GM21619 (cell line): ENCODE results near the gene ICAM5.

Experiments used
- ATAC-seq: cut with Tn5 transposase; IDR thresholded peaks from one replicate; pipeline ENCODE4 v1.9.1; 2021; ENCODE audit not compliant: unreplicated experiment

The ICAM5 gene

DNA sequence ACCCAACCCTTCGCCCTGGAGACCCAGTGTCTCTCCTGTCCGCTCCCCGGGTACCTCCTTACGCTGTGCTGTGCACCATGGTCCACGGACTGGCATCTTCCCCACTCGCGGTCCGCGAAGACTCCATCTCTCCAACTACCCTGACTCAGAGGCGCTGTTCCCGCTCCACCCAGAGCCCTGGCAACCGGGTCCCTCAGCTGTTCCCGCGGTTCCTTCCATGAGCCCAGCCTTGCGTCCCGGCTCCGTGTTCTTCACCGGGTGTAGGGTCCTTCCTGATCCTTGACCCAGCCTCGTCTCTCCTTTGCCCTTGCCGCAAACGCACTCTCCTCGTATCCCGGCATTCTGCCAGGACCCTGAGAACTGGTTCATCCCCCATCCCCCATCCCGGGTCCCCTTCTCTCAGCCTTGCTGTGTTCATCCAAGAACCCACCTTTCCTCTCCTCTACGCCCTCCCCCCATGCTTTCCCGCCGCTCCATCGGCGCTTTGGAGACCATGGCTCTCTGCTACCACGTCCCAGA, 664 bp downstream of the ICAM5 start:
- ATAC-seq = no peak

DNA sequence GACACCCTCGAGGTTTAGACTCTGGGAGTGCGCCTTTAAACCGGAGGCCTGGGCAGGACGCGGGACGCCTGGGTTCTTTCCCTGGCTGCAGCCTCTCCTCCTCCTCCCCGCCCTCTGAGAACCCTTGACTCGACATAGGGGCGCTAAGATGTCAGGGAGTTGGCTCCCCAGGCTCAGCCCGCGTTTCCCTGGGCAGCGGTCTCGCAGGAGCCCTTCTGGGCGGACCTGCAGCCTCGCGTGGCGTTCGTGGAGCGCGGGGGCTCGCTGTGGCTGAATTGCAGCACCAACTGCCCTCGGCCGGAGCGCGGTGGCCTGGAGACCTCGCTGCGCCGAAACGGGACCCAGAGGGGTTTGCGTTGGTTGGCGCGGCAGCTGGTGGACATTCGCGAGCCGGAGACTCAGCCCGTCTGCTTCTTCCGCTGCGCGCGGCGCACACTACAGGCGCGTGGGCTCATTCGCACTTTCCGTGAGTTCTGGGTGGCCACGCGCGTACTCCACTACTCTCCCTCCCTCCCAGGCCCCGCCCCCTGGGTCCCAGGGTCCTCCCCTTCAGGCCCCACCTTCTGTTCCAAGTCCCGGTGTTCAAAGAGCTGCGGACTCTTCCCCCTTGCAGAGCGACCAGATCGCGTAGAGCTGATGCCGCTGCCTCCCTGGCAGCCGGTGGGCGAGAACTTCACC, 1.3 kb downstream of the ICAM5 start:
- no peak for ATAC-seq

GRCh38 chr19:10291554-10292205, 1.9 kb downstream of the ICAM5 start:
- no peak for ATAC-seq

DNA sequence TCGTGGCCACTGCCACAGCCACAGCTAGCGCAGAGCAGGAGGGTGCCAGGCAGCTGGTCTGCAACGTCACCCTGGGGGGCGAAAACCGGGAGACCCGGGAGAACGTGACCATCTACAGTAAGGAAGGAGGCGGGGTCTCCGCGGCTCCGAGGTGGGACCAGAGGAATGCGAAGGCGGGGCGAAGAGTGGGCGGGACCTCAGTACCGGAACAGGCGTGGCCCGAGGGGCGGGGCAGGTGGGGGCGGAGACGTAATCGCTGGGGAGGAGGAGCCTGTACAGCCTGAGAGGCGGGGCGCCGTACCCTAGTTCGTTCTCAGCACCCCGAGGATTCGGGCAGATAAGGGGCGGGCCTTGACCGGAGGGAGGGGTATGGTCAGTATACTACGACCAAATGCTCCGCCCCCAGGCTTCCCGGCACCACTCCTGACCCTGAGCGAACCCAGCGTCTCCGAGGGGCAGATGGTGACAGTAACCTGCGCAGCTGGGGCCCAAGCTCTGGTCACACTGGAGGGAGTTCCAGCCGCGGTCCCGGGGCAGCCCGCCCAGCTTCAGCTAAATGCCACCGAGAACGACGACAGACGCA, 2.5 kb downstream of the ICAM5 start:
- ATAC-seq = peak; percentile 36

GRCh38 chr19:10292789-10293636, 3.3 kb downstream of the ICAM5 start:
- ATAC-seq = no peak

DNA sequence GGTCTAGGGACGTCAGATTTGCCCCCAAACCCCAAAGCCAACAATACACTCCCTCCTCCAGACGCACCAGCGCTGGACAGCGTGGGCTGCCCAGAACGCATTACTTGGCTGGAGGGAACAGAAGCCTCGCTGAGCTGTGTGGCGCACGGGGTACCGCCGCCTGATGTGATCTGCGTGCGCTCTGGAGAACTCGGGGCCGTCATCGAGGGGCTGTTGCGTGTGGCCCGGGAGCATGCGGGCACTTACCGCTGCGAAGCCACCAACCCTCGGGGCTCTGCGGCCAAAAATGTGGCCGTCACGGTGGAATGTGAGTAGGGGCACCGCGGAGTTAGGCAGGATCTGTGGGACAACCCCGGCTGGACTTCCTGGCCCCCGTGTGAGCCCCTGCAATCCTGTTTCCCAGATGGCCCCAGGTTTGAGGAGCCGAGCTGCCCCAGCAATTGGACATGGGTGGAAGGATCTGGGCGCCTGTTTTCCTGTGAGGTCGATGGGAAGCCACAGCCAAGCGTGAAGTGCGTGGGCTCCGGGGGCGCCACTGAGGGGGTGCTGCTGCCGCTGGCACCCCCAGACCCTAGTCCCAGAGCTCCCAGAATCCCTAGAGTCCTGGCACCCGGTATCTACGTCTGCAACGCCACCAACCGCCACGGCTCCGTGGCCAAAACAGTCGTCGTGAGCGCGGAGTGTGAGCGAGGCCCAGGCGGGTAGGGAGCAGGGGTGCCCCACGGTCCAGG, 4.0 kb downstream of the ICAM5 start:
- ATAC-seq = no peak

DNA sequence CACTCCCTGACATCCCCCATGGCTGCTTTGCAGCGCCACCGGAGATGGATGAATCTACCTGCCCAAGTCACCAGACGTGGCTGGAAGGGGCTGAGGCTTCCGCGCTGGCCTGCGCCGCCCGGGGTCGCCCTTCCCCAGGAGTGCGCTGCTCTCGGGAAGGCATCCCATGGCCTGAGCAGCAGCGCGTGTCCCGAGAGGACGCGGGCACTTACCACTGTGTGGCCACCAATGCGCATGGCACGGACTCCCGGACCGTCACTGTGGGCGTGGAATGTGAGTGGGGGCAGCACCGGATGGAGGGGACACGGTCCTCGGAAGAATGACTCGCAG, 4.6 kb downstream of the ICAM5 start:
- ATAC-seq = no peak

DNA sequence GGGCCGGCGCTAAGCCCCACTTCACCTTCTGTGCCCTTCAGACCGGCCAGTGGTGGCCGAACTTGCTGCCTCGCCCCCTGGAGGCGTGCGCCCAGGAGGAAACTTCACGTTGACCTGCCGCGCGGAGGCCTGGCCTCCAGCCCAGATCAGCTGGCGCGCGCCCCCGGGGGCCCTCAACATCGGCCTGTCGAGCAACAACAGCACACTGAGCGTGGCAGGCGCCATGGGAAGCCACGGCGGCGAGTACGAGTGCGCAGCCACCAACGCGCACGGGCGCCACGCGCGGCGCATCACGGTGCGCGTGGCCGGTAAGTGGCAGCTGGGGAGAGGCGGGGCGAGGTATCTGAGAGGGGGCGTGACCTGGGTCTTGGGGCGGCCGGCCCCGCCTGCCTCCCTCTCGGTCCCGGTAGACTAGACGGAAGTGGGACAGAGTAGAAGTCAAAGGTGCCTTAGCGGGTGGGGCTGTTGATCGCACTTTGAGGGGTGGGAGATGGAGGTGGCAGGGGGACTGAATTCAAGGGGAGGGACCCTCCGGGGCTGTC, 5.6 kb downstream of the ICAM5 start:
- no peak for ATAC-seq

- ATAC-seq = no peak
These were observed 6.3 kb downstream of the ICAM5 start for GRCh38 chr19:10295847-10296591.

DNA sequence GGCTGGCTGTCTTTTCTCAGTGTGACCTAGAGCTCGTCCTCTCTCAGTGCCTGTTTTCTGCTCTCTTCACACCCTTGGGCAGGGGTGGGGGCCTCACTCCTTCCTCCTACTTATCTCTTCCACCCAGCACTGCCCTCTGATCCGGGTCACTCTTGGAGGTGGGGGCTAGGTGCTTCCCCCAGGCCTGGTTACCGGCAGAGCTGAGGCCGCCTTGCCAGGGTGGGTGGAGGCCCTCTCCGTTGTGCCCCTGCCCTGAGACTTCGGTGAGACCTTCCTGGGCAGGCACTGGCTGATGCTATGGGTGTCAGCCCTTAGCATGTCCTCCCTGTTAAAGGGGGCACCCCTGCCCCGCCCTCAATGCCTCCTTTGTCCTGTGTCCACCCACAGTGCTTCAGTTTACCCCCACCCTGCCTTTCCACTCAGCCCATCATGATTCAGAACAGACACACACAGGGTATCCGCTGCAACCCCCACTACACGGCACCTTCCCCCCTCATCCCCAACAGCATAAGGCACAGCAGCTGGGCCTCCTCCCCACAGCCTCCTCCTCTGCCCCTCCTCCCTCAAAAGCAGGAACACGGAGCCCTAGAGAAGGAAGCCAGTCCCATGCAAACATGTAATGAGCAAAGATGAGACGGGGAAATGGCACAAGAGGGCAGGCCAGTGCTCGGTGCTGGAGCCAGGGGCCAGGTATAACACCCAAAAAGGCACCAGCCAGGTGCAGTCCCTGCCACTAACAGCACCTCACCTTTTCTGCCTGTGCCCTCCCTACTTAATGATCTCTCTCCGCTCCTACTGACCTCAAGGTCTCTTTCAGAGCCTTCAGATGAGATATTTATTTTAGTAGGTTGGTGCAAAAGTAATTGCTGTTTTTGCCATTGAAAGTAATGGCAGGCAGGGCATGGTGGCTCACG, 10.1 kb downstream of the ICAM5 start:
- ATAC-seq = no peak

DNA sequence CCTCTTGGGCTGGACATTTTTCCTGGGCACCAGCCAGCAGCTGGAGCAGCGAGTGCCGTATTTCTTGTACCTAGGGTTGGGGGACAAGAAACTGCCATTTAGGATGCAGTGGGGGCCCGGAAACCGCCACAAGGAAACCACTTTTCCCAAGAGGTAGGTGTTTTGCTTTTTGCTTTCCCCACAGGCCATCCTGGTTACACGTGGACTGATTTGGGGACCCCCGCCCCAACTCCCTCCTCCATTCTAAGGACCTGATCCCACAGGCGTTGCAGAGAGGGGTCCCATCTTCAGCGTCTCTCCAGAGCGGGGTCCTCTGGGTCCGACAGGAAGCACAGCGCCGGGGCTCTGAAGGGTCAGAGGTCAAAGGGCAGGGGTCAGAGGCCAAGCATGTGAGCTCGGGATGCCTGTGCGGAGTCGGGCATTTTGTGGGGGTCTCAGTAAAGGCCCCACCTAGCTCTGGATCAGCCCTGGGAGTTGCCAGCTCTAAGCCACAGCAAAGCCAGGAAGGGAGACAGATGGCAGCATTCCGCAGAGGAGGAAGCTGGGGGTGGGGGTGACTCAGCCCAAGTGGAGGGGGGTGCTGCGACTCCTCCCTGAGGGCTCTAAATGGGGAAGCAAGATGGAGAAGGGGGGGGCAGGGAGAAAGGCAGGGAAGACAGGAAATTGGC, 15.5 kb downstream of the ICAM5 start:
- no peak for ATAC-seq

- ATAC-seq = no peak
These were observed 16.6 kb downstream of the ICAM5 start for GRCh38 chr19:10306327-10306726.

DNA sequence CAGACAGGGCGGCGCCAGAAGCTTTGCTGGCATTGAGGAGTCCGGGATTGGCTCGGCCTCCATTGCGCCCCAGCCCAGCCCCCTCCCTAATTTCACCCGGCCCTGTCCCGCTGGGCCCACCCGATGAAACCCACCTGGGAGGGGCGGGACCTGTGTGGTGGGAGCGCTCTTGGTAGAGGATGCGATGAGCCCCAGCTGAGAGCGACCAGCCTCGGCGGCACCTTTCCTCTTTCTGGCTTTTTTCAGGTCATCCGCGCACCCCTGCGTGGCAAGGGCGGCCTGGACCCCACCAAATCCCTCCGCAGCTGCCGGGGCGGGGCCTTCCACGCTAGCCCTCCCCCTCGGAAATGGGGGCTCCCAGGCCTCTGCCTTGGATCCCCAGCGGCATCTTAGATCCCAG, 19.7 kb downstream of the ICAM5 start, which contains the start of gene ZGLP1:
Gene ZGLP1 (minus strand): TSS at position 393 of the 400 bp plus-strand sequence.
- no peak for ATAC-seq

DNA sequence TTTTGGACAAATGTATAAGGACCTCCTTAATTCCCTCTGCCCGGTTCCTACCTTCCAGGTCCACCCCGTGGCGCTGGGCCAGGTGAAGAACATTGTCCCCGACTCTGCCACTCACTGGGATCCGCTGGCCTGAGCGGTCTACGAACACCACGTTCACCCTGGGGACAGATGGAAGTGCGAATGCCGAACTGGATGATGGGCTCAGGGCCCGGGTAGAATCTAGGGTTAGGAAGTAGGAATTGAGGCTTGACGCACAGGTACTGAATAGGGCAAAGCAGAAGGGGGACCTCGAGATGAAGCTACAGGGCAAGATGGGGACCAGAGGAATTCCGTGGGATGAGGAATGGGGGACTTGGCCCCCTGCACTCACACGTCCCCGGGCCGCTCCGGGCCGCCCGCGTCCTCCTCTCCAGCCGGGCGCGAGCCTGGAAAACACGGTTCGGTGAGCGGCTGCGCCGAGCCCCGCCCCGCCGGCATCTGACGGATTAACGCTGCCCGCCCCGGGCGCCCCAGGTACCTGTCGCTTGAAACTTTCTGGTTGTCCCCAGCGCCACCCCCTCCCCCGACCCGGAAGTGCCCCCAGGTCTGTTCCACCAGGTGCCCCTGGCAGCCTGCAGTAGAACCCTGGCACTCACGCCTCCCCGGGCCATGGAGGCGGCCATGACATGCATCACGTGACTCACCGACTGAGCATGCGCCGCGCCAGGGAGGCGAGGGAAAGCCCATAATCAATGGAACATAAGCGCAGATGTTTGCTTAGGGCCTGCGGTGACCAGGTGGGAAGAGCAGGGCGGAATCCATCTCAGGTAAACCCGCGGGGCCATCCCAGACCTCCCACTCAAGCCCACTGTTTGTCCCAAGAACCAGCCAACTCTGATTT, 25.8 kb downstream of the ICAM5 start, which contains the start of gene FDX2:
Gene FDX2 (minus strand): TSS at position 681 of the 880 bp plus-strand sequence. CDS start 19 bp downstream, at position 662.
- ATAC-seq = no peak

DNA sequence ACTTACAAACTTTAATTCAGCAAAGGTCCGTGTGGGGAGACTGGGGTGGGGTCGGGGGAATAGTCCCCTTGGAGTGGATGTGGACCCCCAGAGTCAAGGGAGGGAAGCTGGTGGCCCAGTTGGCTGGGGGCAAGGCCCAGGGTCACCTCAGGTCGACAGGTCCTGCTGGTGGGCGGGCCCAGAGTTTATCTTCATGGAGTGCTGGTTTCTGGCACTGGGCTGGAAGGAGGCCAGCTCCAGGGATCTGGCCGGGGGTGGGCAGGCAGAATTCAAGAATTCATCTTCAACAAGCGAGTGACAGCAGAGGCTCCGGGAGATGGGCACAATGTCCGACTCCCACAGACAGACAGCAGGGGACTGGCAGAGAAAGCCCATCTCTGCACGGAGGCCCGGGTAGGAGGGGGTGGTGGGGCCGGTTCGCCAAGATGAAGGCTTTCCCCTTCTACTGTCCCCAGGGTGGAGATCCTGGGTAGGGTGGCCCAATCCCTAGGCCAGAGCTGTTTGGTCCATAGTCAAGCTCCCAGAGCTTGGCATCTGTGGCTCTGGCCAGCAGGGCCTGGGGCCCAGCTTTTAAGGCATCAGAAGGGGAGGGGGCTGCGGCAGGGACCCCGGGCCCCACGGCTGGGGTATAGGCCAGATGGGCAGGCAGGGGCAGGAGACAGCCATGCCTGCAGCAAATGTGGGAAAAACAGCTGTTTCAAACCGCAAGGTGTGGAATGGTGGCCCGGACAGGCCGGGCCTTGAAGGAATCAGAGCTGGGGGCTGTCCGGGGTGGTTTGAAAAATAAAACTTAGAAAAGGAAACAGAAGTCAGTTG, 26.7 kb downstream of the ICAM5 start:
- ATAC-seq = no peak
